Measurements from ENCODE around the gene TMEM95.

TMEM95 gene

DNA sequence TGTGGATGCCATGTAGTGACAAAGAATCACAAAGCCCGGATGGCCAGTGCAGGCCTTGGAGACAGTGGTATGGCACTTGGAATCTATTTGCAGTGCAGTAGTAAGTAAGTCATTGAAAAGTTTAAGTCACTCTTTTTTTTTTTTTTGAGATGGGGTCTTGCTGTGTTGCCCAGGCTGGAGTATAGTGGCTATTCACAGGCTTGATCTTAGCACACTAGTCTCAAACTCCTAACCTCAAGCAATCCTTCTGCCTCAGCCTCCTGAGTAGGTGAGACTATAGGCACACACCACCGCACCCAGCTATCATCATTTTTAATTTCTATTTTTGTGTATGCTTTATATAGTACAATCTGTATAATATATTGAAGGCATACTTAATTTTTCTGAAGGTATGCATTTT, 43.7 kb downstream of the TMEM95 start:
- TF ChIP-seq, protein P1, sequence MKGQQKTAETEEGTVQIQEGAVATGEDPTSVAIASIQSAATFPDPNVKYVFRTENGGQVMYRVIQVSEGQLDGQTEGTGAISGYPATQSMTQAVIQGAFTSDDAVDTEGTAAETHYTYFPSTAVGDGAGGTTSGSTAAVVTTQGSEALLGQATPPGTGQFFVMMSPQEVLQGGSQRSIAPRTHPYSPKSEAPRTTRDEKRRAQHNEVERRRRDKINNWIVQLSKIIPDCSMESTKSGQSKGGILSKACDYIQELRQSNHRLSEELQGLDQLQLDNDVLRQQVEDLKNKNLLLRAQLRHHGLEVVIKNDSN (IDR thresholded peaks at IDR 0.05), result no peak
- TF ChIP-seq FOXM1 (IDR thresholded peaks at IDR 0.05; ENCODE audit: borderline replicate concordance, low read depth) (no peak), TEAD4 (IDR thresholded peaks at IDR 0.05) (no peak), TCF12 (IDR thresholded peaks at IDR 0.05; ENCODE audit: low read depth) (no peak), CREB1 (IDR thresholded peaks at IDR 0.05; ENCODE audit: low read depth) (no peak), RAD21 (IDR thresholded peaks at IDR 0.05; ENCODE audit: low read depth) (no peak), CEBPB (IDR thresholded peaks at IDR 0.05) (no peak), EGR1 (IDR thresholded peaks at IDR 0.05) (no peak), EP300 (IDR thresholded peaks at IDR 0.05; ENCODE audit: borderline replicate concordance) (no peak), TAF1 (IDR thresholded peaks at IDR 0.05; ENCODE audit: low read depth) (no peak), ZBTB7A (IDR thresholded peaks at IDR 0.05; ENCODE audit: low read depth) (no peak)
- TF ChIP-seq, protein P2, sequence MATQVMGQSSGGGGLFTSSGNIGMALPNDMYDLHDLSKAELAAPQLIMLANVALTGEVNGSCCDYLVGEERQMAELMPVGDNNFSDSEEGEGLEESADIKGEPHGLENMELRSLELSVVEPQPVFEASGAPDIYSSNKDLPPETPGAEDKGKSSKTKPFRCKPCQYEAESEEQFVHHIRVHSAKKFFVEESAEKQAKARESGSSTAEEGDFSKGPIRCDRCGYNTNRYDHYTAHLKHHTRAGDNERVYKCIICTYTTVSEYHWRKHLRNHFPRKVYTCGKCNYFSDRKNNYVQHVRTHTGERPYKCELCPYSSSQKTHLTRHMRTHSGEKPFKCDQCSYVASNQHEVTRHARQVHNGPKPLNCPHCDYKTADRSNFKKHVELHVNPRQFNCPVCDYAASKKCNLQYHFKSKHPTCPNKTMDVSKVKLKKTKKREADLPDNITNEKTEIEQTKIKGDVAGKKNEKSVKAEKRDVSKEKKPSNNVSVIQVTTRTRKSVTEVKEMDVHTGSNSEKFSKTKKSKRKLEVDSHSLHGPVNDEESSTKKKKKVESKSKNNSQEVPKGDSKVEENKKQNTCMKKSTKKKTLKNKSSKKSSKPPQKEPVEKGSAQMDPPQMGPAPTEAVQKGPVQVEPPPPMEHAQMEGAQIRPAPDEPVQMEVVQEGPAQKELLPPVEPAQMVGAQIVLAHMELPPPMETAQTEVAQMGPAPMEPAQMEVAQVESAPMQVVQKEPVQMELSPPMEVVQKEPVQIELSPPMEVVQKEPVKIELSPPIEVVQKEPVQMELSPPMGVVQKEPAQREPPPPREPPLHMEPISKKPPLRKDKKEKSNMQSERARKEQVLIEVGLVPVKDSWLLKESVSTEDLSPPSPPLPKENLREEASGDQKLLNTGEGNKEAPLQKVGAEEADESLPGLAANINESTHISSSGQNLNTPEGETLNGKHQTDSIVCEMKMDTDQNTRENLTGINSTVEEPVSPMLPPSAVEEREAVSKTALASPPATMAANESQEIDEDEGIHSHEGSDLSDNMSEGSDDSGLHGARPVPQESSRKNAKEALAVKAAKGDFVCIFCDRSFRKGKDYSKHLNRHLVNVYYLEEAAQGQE (IDR thresholded peaks at IDR 0.05; ENCODE audit: low read depth), result no peak

DNA sequence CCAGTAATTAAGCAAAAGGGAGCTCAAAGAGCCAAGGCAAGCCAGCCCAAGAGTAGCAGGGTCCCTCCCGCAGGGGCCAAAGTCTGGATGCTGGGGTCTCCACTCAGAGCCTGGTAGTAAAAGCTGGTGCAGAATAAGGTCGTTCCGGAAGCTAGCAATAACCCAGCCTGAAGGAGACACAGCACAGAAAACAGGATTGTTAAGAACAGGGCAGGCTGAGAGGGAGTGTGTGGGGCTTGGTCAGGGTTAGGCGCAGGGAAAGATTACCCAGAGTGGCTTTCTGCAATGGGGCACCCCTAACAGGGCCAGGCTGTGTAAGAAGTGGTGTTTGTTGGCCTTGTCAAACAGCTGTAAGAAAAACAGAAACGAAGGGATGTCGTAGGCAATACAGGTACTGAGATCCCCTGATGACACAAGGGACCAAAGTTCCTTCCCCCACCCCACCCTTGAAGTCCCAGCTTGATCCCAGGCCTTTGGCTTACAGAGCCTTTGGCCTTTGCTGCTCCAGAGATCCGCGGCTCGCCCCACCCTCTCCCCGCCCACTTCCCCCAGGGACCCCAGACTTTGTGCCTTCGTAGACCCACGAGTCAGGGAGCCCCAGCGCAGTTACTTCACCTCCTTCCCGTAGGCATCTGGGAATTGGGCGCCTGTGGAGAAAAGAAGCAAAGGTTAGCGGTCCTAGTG, 48.2 kb downstream of the TMEM95 start:
- TF ChIP-seq FOXM1 (IDR thresholded peaks at IDR 0.05; ENCODE audit: borderline replicate concordance, low read depth), result no peak
- TF ChIP-seq, protein P2 (IDR thresholded peaks at IDR 0.05; ENCODE audit: low read depth), result no peak
- TF ChIP-seq, protein P3, sequence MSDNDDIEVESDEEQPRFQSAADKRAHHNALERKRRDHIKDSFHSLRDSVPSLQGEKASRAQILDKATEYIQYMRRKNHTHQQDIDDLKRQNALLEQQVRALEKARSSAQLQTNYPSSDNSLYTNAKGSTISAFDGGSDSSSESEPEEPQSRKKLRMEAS (IDR thresholded peaks at IDR 0.05), result no peak
- TF ChIP-seq, protein P1 (IDR thresholded peaks at IDR 0.05), result no peak
- TF ChIP-seq RAD21 (IDR thresholded peaks at IDR 0.05; ENCODE audit: low read depth), result no peak
- TF ChIP-seq EP300 (IDR thresholded peaks at IDR 0.05; ENCODE audit: borderline replicate concordance), result no peak
- no peak for TF ChIP-seq NFIC (IDR thresholded peaks at IDR 0.05)
- TF ChIP-seq YY1 (IDR thresholded peaks at IDR 0.05; ENCODE audit: low read depth), result no peak
- TF ChIP-seq CREB1 (IDR thresholded peaks at IDR 0.05; ENCODE audit: low read depth), result no peak
- no peak for TF ChIP-seq TCF12 (IDR thresholded peaks at IDR 0.05; ENCODE audit: low read depth)
- TF ChIP-seq EGR1 (IDR thresholded peaks at IDR 0.05), result no peak
- TF ChIP-seq TAF1 (IDR thresholded peaks at IDR 0.05; ENCODE audit: low read depth), result no peak
- no peak for TF ChIP-seq ZBTB7A (IDR thresholded peaks at IDR 0.05; ENCODE audit: low read depth)
- no peak for TF ChIP-seq CEBPB (IDR thresholded peaks at IDR 0.05)
- TF ChIP-seq TEAD4 (IDR thresholded peaks at IDR 0.05), result no peak

DNA sequence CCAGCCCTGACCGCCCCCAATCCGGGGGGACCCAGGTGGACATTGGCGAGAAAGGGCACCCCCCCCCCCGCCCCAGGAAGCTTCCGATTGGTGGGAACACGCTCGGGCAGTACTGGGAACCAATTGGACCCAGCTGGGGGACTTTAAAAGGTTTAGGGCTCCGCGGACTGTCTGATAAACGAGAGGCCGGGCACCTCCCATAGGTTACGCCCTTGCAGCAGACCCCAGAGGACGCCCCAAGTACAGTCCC, 48.7 kb downstream of the TMEM95 start:
- TF ChIP-seq YY1 (IDR thresholded peaks at IDR 0.05; ENCODE audit: low read depth) (no peak), RAD21 (IDR thresholded peaks at IDR 0.05; ENCODE audit: low read depth) (no peak), EGR1 (IDR thresholded peaks at IDR 0.05) (no peak), FOXM1 (IDR thresholded peaks at IDR 0.05; ENCODE audit: borderline replicate concordance, low read depth) (no peak), ZBTB7A (IDR thresholded peaks at IDR 0.05; ENCODE audit: low read depth) (peak; percentile 82; the same call in 1 of the 2 replicates)

DNA sequence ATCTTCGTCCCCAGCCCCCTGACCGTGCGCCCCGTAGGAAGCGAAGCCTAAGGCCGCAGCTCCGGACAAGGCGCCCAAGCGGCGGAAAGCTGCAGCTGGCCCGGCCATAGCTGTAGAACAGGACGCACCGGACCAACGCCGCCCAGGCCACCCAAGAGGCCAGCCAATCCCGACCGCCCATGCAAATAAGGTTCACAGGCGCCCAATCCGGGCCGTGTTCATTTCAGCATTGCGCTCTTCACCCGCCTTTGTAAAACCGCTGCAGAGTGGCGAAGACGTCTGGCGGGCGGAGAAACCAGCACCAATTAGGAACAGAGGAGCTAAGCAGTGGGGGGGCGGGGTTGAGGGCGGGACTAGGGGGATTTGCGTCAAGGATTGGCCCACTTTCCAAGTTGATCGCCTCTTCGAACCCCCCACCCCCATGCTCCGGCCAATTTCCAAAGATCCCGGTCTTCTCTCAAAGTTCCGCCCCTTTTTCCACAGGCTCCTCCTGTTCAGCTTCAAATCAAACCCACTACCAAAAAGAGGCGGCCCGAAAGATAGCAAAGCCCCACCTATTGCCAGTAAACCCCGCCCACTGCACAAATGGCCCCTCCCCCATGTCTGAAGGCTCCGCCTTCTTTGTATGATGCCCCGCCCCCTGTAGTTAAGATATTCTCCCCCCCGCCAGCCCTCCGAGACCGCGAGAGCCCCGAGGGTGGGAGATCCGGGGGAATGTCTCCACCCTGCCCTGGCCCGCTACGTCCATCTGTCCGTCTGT, 49.2 kb downstream of the TMEM95 start, which contains the start of gene TMEM256:
Gene TMEM256 (minus strand): TSS at position 121 of the 760 bp plus-strand sequence. CDS start 13 bp downstream, at position 108.
- peak; percentile 64; the same call in 1 of the 2 replicates for TF ChIP-seq ZBTB7A (IDR thresholded peaks at IDR 0.05; ENCODE audit: low read depth)
- no peak for TF ChIP-seq NFIC (IDR thresholded peaks at IDR 0.05)
- TF ChIP-seq, protein P1 (IDR thresholded peaks at IDR 0.05), result no peak
- TF ChIP-seq, protein P3 (IDR thresholded peaks at IDR 0.05), result 0 out of 2 replicates have a peak, but pooled peaks have one; percentile 28
- TF ChIP-seq, protein P2 (IDR thresholded peaks at IDR 0.05; ENCODE audit: low read depth), result no peak
- TF ChIP-seq YY1 (IDR thresholded peaks at IDR 0.05; ENCODE audit: low read depth), result peak; percentile 87
- peak; percentile 77 for TF ChIP-seq TCF12 (IDR thresholded peaks at IDR 0.05; ENCODE audit: low read depth)
- TF ChIP-seq TEAD4 (IDR thresholded peaks at IDR 0.05), result peak; percentile 15; the same call in 1 of the 2 replicates
- TF ChIP-seq EGR1 (IDR thresholded peaks at IDR 0.05), result no peak
- TF ChIP-seq TAF1 (IDR thresholded peaks at IDR 0.05; ENCODE audit: low read depth), result peak; percentile 96
- TF ChIP-seq CEBPB (IDR thresholded peaks at IDR 0.05), result 0 out of 2 replicates have a peak, but pooled peaks have one; percentile 11
- peak; percentile 29; the same call in 1 of the 2 replicates for TF ChIP-seq EP300 (IDR thresholded peaks at IDR 0.05; ENCODE audit: borderline replicate concordance)
- TF ChIP-seq FOXM1 (IDR thresholded peaks at IDR 0.05; ENCODE audit: borderline replicate concordance, low read depth), result 0 out of 2 replicates have a peak, but pooled peaks have one; percentile 38
- peak; percentile 40; the same call in 1 of the 2 replicates for TF ChIP-seq CREB1 (IDR thresholded peaks at IDR 0.05; ENCODE audit: low read depth)
- TF ChIP-seq RAD21 (IDR thresholded peaks at IDR 0.05; ENCODE audit: low read depth), result no peak
